Fibroblast of mammary gland (primary cell): Measurements from ENCODE around the gene ANKRD60.

ENCODE experiments used
- DNase-seq: peaks from one replicate; pipeline ENCODE4 v3.0.0-alpha.2; 2010; ENCODE audit warnings: low read depth
- H3K4me3 ChIP-seq: 2 replicates; pipeline ENCODE4 v1.5.1; 2011; ENCODE audit warnings: low read depth, mild to moderate bottlenecking, low read length, moderate library complexity; ENCODE audit not compliant: control insufficient read depth
- TF ChIP-seq, protein P1 (sequence below): conservative IDR thresholded peaks from 2 replicates; pipeline ENCODE4 v1.5.1; 2011; ENCODE audit warnings: low read depth, low read length, inconsistent platforms; ENCODE audit not compliant: control insufficient read depth, insufficient read depth

ANKRD60 gene

DNA sequence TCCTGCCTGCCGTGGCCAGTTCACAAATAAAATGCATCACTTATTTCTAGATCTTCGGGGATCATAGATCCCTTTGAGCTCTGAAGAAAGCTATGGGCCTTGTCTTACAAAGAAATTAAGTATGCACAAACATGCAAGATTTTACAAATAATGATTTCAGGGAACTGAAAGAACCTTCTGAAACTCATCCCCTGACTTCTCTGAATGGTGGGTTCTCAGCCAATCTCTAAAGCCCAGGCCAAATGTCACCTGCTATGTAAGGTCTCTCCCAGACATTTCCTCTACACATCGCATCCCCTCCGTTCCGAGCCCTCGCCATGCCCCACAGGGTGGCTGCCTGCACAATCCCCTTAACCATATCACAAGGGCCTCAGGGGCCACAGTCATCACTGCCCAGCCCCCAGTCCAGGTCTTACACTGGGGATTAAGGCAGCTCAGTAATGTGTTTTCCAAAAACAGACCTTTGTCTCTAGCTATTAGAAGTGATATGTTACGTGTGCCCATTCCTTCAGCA is 16.1 kb upstream of the ANKRD60 start:
- no peak for DNase-seq
- H3K4me3 ChIP-seq = no peak overlapping the region
- TF ChIP-seq, protein P1, sequence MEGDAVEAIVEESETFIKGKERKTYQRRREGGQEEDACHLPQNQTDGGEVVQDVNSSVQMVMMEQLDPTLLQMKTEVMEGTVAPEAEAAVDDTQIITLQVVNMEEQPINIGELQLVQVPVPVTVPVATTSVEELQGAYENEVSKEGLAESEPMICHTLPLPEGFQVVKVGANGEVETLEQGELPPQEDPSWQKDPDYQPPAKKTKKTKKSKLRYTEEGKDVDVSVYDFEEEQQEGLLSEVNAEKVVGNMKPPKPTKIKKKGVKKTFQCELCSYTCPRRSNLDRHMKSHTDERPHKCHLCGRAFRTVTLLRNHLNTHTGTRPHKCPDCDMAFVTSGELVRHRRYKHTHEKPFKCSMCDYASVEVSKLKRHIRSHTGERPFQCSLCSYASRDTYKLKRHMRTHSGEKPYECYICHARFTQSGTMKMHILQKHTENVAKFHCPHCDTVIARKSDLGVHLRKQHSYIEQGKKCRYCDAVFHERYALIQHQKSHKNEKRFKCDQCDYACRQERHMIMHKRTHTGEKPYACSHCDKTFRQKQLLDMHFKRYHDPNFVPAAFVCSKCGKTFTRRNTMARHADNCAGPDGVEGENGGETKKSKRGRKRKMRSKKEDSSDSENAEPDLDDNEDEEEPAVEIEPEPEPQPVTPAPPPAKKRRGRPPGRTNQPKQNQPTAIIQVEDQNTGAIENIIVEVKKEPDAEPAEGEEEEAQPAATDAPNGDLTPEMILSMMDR = no peak

DNA sequence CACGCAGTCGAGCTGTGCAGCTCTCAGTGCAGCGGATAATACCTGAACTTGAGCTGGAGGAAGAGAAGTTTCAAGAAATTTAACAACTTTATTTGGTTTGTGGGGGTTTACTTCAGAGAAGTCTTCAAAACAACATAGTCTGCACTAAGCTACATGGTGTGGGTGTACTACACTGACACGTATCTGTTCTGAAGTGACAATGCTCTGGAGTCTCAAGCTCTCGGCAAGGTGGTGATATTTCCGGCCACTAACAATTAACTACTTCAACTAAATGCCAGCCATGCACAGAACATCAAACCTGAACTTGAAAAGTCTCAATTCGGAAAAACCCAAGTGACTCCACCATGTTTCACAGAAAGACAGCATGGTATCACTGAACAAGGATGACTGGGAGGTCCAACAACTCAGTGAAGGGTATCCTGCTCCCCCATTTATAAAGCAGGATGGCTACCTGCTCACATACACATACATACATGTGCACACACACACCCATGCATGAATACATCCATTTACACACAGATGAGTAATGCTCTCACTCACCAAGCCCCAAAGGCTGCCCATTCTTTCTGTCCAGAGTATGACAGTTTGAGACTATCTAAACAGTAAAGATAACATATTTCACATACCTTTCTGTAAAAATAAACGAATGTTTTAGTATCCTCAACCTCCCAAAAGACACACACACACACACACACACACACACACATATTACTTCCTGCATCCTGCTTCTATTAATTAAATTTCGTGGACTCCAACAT is 15.4 kb upstream of the ANKRD60 start:
- TF ChIP-seq, protein P1 = no peak
- DNase-seq = no peak
- H3K4me3 ChIP-seq = no peak overlapping the region

DNA sequence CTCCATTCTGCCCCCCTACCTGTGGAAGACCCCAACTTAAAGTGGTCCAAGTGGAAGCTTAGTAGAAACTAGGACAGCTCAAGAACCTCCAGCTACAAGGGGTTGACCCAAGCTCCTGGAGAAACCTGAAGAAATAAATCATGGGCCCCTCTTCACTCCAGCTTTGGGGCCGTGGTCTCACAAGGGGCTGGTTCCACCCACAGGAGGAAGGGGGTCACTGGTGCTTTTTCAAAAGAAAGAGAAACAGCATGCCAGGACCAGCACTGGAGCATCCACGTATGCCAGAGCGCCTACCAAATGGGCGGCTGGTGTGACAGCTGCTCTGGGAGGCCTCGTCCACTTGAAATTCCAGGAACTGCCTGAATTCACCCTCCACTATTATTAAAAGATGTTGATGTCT is 14.4 kb upstream of the ANKRD60 start:
- no peak overlapping the region for H3K4me3 ChIP-seq
- no peak for DNase-seq
- TF ChIP-seq, protein P1 = no peak

DNA sequence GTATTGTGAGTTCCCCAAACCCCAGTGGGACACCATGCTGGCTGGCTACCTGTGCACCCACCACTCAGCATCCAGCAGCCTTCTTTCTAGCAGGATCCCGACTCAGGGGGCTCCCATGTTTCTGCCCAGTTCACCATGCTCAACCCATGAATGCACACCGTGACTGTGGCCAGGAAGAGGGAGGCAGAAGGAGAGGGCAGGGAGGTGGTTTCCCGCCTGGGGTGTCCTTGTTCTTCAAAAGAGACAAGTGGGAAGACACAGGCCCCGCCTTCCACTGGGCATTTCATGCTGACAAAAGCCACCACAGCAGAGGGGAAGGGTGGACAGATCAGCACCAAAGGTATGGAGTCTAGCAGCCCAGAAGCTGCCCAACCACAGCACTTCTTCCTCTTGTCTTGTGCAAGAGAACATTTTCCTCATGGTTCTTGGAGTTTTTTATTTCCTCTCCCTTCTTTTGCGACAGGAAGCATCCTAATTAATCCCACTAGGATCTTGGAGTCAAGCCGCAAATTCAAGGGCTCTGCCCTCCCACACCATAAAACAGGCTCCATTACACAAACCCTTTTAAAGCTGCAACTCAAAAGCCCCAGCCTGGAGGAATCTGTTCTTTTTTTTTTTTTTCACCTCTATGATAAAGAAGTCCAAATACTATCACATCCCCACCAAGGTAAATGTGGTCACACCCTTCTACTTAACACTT is 13.5 kb upstream of the ANKRD60 start:
- TF ChIP-seq, protein P1 = no peak
- no peak overlapping the region for H3K4me3 ChIP-seq
- no peak for DNase-seq

DNA sequence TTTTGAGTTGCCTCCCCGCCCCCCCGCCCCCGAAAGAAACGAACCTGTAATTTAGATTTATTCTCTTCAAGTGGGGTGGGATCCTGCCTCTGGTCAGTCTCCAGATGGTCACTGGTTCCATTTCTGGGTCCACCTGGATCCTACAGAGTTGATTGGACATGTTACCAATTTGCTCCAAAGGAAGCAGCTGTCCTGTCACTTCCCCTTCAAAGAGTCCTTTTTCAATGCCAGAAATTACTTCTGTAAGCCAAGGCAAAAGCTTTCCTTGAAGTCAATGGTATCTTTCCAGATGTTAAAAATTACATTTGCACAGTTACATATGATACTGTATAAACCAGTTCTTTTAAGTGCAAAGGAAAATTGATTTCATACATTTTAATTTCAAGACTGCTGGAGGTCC is 12.0 kb upstream of the ANKRD60 start:
- no peak for DNase-seq
- TF ChIP-seq, protein P1 = no peak
- H3K4me3 ChIP-seq = no peak overlapping the region

DNA sequence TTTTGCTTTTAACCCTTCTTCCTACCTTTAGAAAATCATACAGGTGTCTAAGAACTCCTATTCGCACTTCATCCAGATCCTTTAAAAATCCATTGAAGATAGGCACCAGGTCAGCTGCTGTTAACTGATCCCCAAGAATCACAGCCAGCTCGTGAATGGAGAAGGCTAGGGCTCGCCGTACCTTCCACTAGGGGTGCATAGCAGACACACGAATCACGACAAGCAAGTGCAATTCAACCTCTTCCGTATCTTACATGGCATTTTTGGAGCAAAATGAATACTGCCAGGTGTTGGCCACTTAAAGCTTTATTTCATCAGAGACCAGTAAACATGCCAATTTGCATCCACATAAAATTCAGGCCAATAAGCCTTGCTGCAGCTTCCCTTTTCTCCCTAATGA is 10.8 kb upstream of the ANKRD60 start:
- H3K4me3 ChIP-seq = no peak overlapping the region
- TF ChIP-seq, protein P1 = no peak
- DNase-seq = no peak
